H1 (cell line): ENCODE data around the gene NME9. TPM values are rescaled to one million over a fixed set of nuclear protein-coding genes. Genes with fewer than 3 reads are reported as not detected.

Source experiments
- ATF2 ChIP-seq: IDR thresholded peaks from 2 replicates; pipeline ENCODE4 v1.6.1; 2012; ENCODE audit warnings: low read length, inconsistent platforms
- CHD1 ChIP-seq: IDR thresholded peaks from 2 replicates; pipeline ENCODE4 v1.6.1; 2012; ENCODE audit warnings: low read depth, low read length, improper control_type of control experiment
- RAD21 ChIP-seq, 2 experiments: IDR thresholded peaks in 1 of 2; conservative IDR thresholded peaks in 1 of 2; 2 replicates each; pipeline ENCODE4 v1.6.1; 2011; ENCODE audit warnings: low read depth in 2 of 2, low read length in 2 of 2, improper control_type of control experiment in 1 of 2, inconsistent platforms in 1 of 2, mild to moderate bottlenecking in 1 of 2, moderate library complexity in 1 of 2
- SP1 ChIP-seq: IDR thresholded peaks from 2 replicates; pipeline ENCODE4 v1.6.1; 2011; ENCODE audit warnings: low read depth, low read length
- polyA plus RNA-seq, 7 experiments: library from polyadenylated mRNA; depleted of rRNA in 3 of 7; stranded (reverse) in 5 of 7; unstranded in 2 of 7; fragments of >200 nt in 5 of 7; fragments of 200-250 nt in 2 of 7; gene quantifications; 1 replicate in 5 of 7; 2 replicates in 1 of 7; 4 replicates in 1 of 7; pipeline versions ENCODE4 v1.2.1 to v1.2.3, GENCODE V29; 2011 to 2013; ENCODE audit warnings: missing spikeins in 2 of 7, mixed read lengths in 2 of 7
- total RNA-seq: library from RNA; stranded (reverse); fragmentation: NEBNext Ultra II Directional; extraction: Animal tissue kit (Norgen Biotek cat#: 25700); gene quantifications from 2 replicates; pipeline ENCODE4 v1.2.1, GENCODE V29; 2021

The NME9 gene
- total and polyA plus RNA-seq, 2 of the 8 experiments (the other 6 are each of a cell fraction or from before 2014, with no cell fraction given), result 0.11 TPM; not detected in 1

- no peak for TF ChIP-seq ATF2
- TF ChIP-seq CHD1, result no peak
- no peak for TF ChIP-seq RAD21 (IDR thresholded peaks at IDR 0.05 in 1 of 2, conservative IDR thresholded peaks at IDR 0.05 in 1 of 2; ENCODE audit: low read depth in 2 of 2, low read length in 2 of 2)
- TF ChIP-seq SP1, result no peak
These were observed 14.9 kb downstream of the NME9 start (continued) for GRCh38 chr3:138314751-138315150.
